Astrocyte of the cerebellum (primary cell): ENCODE results near the gene ADGRD2.

Experiments used
- DNase-seq: peaks from one replicate; pipeline ENCODE4 v3.0.0-alpha.2; 2011; ENCODE audit warnings: low read depth
- H3K4me3 ChIP-seq: 2 replicates; pipeline ENCODE4 v1.5.1; 2011; ENCODE audit warnings: mild to moderate bottlenecking, low read depth, low read length, moderate library complexity
- in situ Hi-C: cut with HindIII; loops from 2 replicates; pipeline ENCODE4 v1.10.0; 2017; ENCODE audit warnings: low sequenced_read_pairs
- TF ChIP-seq, protein P1 (sequence below): IDR thresholded peaks from 2 replicates; pipeline ENCODE4 v1.5.1; 2012; ENCODE audit warnings: low read length, low read depth, moderate library complexity, mild to moderate bottlenecking; ENCODE audit errors: missing control alignments

Gene ADGRD2

DNA sequence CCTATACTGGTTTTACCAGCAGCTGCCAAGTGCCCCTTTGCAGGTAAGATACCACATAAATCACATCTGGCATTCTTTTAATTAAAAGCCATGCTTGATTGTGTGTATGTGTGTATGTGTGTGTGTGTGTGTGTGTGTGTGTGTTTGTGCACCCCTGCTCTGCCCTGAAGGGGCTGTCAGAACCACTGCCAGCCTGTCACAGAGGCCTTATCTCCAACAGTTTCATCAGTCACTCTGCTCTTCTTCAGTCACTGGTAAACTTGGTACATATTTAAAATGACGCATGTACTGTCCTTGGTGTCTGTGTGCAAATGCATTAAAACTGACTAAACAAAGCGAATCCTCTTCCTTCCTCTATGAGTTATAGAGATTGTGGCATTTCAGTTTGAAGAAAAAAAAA, 75.9 kb downstream of the ADGRD2 start:
- no peak for DNase-seq
- TF ChIP-seq, protein P1, sequence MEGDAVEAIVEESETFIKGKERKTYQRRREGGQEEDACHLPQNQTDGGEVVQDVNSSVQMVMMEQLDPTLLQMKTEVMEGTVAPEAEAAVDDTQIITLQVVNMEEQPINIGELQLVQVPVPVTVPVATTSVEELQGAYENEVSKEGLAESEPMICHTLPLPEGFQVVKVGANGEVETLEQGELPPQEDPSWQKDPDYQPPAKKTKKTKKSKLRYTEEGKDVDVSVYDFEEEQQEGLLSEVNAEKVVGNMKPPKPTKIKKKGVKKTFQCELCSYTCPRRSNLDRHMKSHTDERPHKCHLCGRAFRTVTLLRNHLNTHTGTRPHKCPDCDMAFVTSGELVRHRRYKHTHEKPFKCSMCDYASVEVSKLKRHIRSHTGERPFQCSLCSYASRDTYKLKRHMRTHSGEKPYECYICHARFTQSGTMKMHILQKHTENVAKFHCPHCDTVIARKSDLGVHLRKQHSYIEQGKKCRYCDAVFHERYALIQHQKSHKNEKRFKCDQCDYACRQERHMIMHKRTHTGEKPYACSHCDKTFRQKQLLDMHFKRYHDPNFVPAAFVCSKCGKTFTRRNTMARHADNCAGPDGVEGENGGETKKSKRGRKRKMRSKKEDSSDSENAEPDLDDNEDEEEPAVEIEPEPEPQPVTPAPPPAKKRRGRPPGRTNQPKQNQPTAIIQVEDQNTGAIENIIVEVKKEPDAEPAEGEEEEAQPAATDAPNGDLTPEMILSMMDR = no peak
- in situ Hi-C loops = no loop called here
- H3K4me3 ChIP-seq = no peak overlapping the region

GRCh38 chr9:124527781-124528180, 77.5 kb downstream of the ADGRD2 start:
- TF ChIP-seq, protein P1 = no peak
- H3K4me3 ChIP-seq = no peak overlapping the region
- DNase-seq = peak; percentile 16
- in situ Hi-C loops = no loop called here
